Breast epithelium (tissue), 3 donors: ENCODE data around the gene NOVA2.

Experiments used
- CTCF ChIP-seq, 3 donors: fragments of 450-650 bp; IDR thresholded peaks; one replicate each; pipeline ENCODE4 v1.5.1; 2016 to 2017; ENCODE audit warnings: antibody characterized with exemption in 3 of 3, mild to moderate bottlenecking in 3 of 3, moderate library complexity in 3 of 3
- POLR2A ChIP-seq: fragments of 450-650 bp; IDR thresholded peaks from one replicate; pipeline ENCODE4 v1.6.1; 2016; ENCODE audit warnings: antibody characterized with exemption, mild to moderate bottlenecking, moderate library complexity

- peak in 2 of 3 donors; percentile 35 to 38 for TF ChIP-seq CTCF (IDR thresholded peaks at IDR 0.05)
- TF ChIP-seq POLR2A: no peak
These were observed 42.9 kb upstream of the NOVA2 start for GRCh38 chr19:46016426-46017094.
